GM18907 (cell line): Measurements from ENCODE around the gene SCAMP4.
A peak's percentile ranks its signal among the peaks of the same experiment; 100 is the strongest.

Experiments
- ATAC-seq: cut with Tn5 transposase; IDR thresholded peaks from one replicate; pipeline ENCODE4 v1.9.1; 2021; ENCODE audit warnings: mild to moderate bottlenecking, moderate library complexity; ENCODE audit not compliant: unreplicated experiment

The SCAMP4 gene

GRCh38 chr19:1936430-1936829 lies 31.2 kb downstream of the SCAMP4 start:
- ATAC-seq: no peak

- ATAC-seq: no peak
These were observed 31.9 kb downstream of the SCAMP4 start for GRCh38 chr19:1936916-1937610.

GRCh38 chr19:1938071-1938470 lies 32.9 kb downstream of the SCAMP4 start:
- no peak for ATAC-seq

- peak; percentile 54 for ATAC-seq
These were observed 36.2 kb downstream of the SCAMP4 start, which contains the start of gene CSNK1G2 for GRCh38 chr19:1941146-1942077. Gene CSNK1G2 (plus strand): TSS chr19:1941172. CDS start chr19:1969773, 28,601 bp downstream.

GRCh38 chr19:1942078-1942933 lies 37.1 kb downstream of the SCAMP4 start:
- peak; percentile 32 for ATAC-seq

- no peak for ATAC-seq
These were observed 37.8 kb downstream of the SCAMP4 start for GRCh38 chr19:1942934-1943555.

- ATAC-seq: no peak
These were observed 38.5 kb downstream of the SCAMP4 start for GRCh38 chr19:1943661-1944087.

GRCh38 chr19:1944088-1944915 lies 39.1 kb downstream of the SCAMP4 start:
- ATAC-seq: no peak

GRCh38 chr19:1944916-1945561 lies 39.8 kb downstream of the SCAMP4 start:
- ATAC-seq: no peak

- no peak for ATAC-seq
These were observed 40.7 kb downstream of the SCAMP4 start for GRCh38 chr19:1945899-1946298.

GRCh38 chr19:1947651-1948209 lies 42.5 kb downstream of the SCAMP4 start:
- no peak for ATAC-seq

- ATAC-seq: no peak
These were observed 44.3 kb downstream of the SCAMP4 start for GRCh38 chr19:1949304-1950101.

- no peak for ATAC-seq
These were observed 45.4 kb downstream of the SCAMP4 start for GRCh38 chr19:1950640-1951039.

- ATAC-seq: no peak
These were observed 47.4 kb downstream of the SCAMP4 start for GRCh38 chr19:1952635-1953034.

GRCh38 chr19:1953037-1953436 lies 47.8 kb downstream of the SCAMP4 start:
- ATAC-seq: no peak

- no peak for ATAC-seq
These were observed 48.4 kb downstream of the SCAMP4 start for GRCh38 chr19:1953441-1954094.

- no peak for ATAC-seq
These were observed 49.3 kb downstream of the SCAMP4 start for GRCh38 chr19:1954532-1954933.
